SK-N-SH (cell line): ENCODE results near the gene ISYNA1. TPM values are rescaled to one million over a fixed set of nuclear protein-coding genes. Genes with fewer than 3 reads are reported as not detected.

Experiments used
- CTCF ChIA-PET: fragments of 300-600, 350-600 bp; formaldehyde crosslinking; extraction: SDS; loops from one replicate; lab custom pipeline; 2021; lab: Yijun Ruan, JAX
- POLR2A ChIA-PET: fragments of 350-600 bp; sonication (Branson Sonifier 250); formaldehyde crosslinking; extraction: SDS; loops from one replicate; lab custom pipeline; 2020; ENCODE audit warnings: antibody characterized with exemption, inconsistent platforms; lab: Yijun Ruan, JAX
- DNase-seq: peaks from one replicate; pipeline ENCODE4 v3.0.0; 2012
- H2AFZ ChIP-seq: fragments of 200-600 bp; sonication (generic); 2 replicates; pipeline ENCODE4 v1.8.1; 2016; ENCODE audit warnings: antibody characterized with exemption, mild to moderate bottlenecking, low read depth
- H3F3A ChIP-seq: fragments of 200-600 bp; sonication (generic); replicated peaks from 2 replicates; pipeline ENCODE3; 2016; ENCODE audit warnings: antibody characterized with exemption, mild to moderate bottlenecking; ENCODE audit not compliant: insufficient read depth
- H3K27ac ChIP-seq, 2 experiments: fragments of 200-500 bp in 1 of 2; fragments of 200-600 bp in 1 of 2; sonication (Bioruptor generic) in 1 of 2; sonication (generic), shearing (Covaris generic) in 1 of 2; 2 replicates each; pipeline versions ENCODE4 v1.5.1 to v1.6.1; 2014 to 2016; ENCODE audit warnings: low read depth in 2 of 2, inconsistent platforms in 1 of 2, low read length in 1 of 2, mild to moderate bottlenecking in 1 of 2, mixed read lengths in 1 of 2
- H3K27me3 ChIP-seq: fragments of 200-600 bp; sonication (generic), shearing (Covaris generic); 2 replicates; pipeline ENCODE4 v1.6.1; 2016; ENCODE audit warnings: mixed run types; ENCODE audit not compliant: insufficient read depth
- H3K36me3 ChIP-seq, 2 experiments: fragments of 200-500 bp in 1 of 2; fragments of 200-600 bp in 1 of 2; sonication (Bioruptor generic) in 1 of 2; sonication (generic) in 1 of 2; replicated peaks in 1 of 2; 2 replicates each; pipeline versions ENCODE3 to v1.5.1; 2014 to 2016; ENCODE audit warnings: low read length in 1 of 2, mild to moderate bottlenecking in 1 of 2; ENCODE audit not compliant: insufficient read depth in 2 of 2, control insufficient read depth in 1 of 2
- H3K4me1 ChIP-seq, 2 experiments: fragments of 200-500 bp in 1 of 2; fragments of 200-600 bp in 1 of 2; sonication (Bioruptor generic) in 1 of 2; sonication (generic), shearing (Covaris generic) in 1 of 2; 2 replicates each; pipeline versions ENCODE4 v1.5.1 to v1.6.1; 2014 to 2016; ENCODE audit warnings: low read depth in 1 of 2, low read length in 1 of 2, mixed run types in 1 of 2; ENCODE audit not compliant: insufficient read depth in 2 of 2, control insufficient read depth in 1 of 2
- H3K4me2 ChIP-seq: fragments of 200-600 bp; sonication (generic), shearing (Covaris generic); 2 replicates; pipeline ENCODE4 v1.6.1; 2017; ENCODE audit warnings: mixed run types
- H3K4me3 ChIP-seq, 2 experiments: fragments of 200-500 bp in 1 of 2; fragments of 200-600 bp in 1 of 2; sonication (Bioruptor generic) in 1 of 2; sonication (generic), shearing (Covaris generic) in 1 of 2; 2 replicates each; pipeline versions ENCODE4 v1.5.1 to v1.8.1; 2014 to 2016; ENCODE audit warnings: low read depth in 2 of 2, inconsistent platforms in 1 of 2, low read length in 1 of 2, mild to moderate bottlenecking in 1 of 2, mixed read lengths in 1 of 2, moderate library complexity in 1 of 2
- H3K79me2 ChIP-seq: fragments of 200-600 bp; sonication (generic); 2 replicates; pipeline ENCODE4 v1.8.1; 2017; ENCODE audit warnings: mild to moderate bottlenecking; ENCODE audit not compliant: insufficient read depth
- H3K9ac ChIP-seq: fragments of 200-600 bp; sonication (generic); 2 replicates; pipeline ENCODE4 v1.6.1; 2017; ENCODE audit warnings: mixed run types
- H3K9me2 ChIP-seq: fragments of 200-600 bp; sonication (generic); 2 replicates; pipeline ENCODE4 v1.6.1; 2017; ENCODE audit warnings: mixed run types
- H3K9me3 ChIP-seq: fragments of 200-600 bp; sonication (generic); 2 replicates; pipeline ENCODE4 v1.6.1; 2017; ENCODE audit warnings: mixed run types, mild to moderate bottlenecking, moderate library complexity
- H4K20me1 ChIP-seq: fragments of 200-600 bp; sonication (generic); 2 replicates; pipeline ENCODE4 v1.6.1; 2017; ENCODE audit warnings: mild to moderate bottlenecking, mixed run types; ENCODE audit not compliant: insufficient read depth
- CHD2 ChIP-seq: fragments of 150-350 bp; IDR thresholded peaks from 2 replicates; pipeline ENCODE4 v1.6.1; 2018; ENCODE audit warnings: low read length; ENCODE audit not compliant: partially characterized antibody
- FOXJ3 ChIP-seq: sonication (generic); formaldehyde crosslinking; IDR thresholded peaks from 2 replicates; pipeline ENCODE4 v1.5.1; 2020; ENCODE audit warnings: mild to moderate bottlenecking, missing genetic modification reagents
- IRF3 ChIP-seq: fragments of 150-350 bp; IDR thresholded peaks from 2 replicates; pipeline ENCODE4 v1.6.1; 2016; ENCODE audit warnings: mild to moderate bottlenecking, low read depth, low read length
- NRF1 ChIP-seq: IDR thresholded peaks from 2 replicates; pipeline ENCODE4 v1.6.1; 2012; ENCODE audit warnings: low read depth, mild to moderate bottlenecking, low read length
- POLR2AphosphoS5 ChIP-seq: IDR thresholded peaks from 2 replicates; pipeline ENCODE4 v1.6.1; 2012; ENCODE audit warnings: low read depth, low read length
- RFX5 ChIP-seq: IDR thresholded peaks from 2 replicates; pipeline ENCODE4 v1.6.1; 2012; ENCODE audit warnings: mild to moderate bottlenecking, improper control_type of control experiment, low read length
- RXRA ChIP-seq: IDR thresholded peaks from 2 replicates; pipeline ENCODE4 v1.4.0; 2012; ENCODE audit warnings: low read depth, mild to moderate bottlenecking, borderline replicate concordance
- TEAD4 ChIP-seq: IDR thresholded peaks from 2 replicates; pipeline ENCODE4 v1.4.0; 2012; ENCODE audit warnings: mild to moderate bottlenecking, borderline replicate concordance; ENCODE audit not compliant: insufficient read depth
- USF1 ChIP-seq: IDR thresholded peaks from 2 replicates; pipeline ENCODE4 v1.4.0; 2012; ENCODE audit warnings: low read depth, borderline replicate concordance
- USF2 ChIP-seq: fragments of 150-350 bp; IDR thresholded peaks from 2 replicates; pipeline ENCODE4 v1.6.1; 2017; ENCODE audit warnings: antibody characterized with exemption, low read length, low read depth, borderline replicate concordance
- WGBS: methylation state at CpG from one replicate; pipeline ENCODE4 v1.1.6; 2017; ENCODE audit warnings: low lambda C conversion rate; 5-methylcytosine and 5-hydroxymethylcytosine counted together
- polyA plus RNA-seq, 3 experiments: library from polyadenylated mRNA; depleted of rRNA; stranded (reverse); fragments of >200 nt; gene quantifications; 2 replicates each; pipeline ENCODE4 v1.2.3, GENCODE V29; 2012

ISYNA1 gene
- polyA plus RNA-seq, 1 of the 3 experiments (the other 2 are of a cell fraction): 48.0 TPM

GRCh38 chr19:18386543-18387271, 51.2 kb downstream of the ISYNA1 start:
- peaks cover 3 to 6% of the 10 kb centered on the region in 2 experiments for H3K36me3 ChIP-seq
- H3K4me1 ChIP-seq: peaks cover 0 to 9% of the 10 kb centered on the region in 2 experiments; a peak in 1 of 4 replicates
- H3K9me3 ChIP-seq: no peaks in the 10 kb centered on the region
- CTCF ChIA-PET: interaction anchor here (0.6 to 8.6 kb wide), 11 partner anchors 9 to 45 kb away, joined by 3 to 160 read pairs (median 6); partner anchors contain the start of gene SSBP4
- TF ChIP-seq POLR2AphosphoS5: no peak
- TF ChIP-seq FOXJ3 (CRISPR knock-in tag): no peak
- no peak for TF ChIP-seq USF1
- no peak for TF ChIP-seq CHD2
- no peak for TF ChIP-seq RFX5
- TF ChIP-seq NRF1: no peak
- no peak for TF ChIP-seq RXRA
- no peak for TF ChIP-seq TEAD4
- TF ChIP-seq USF2: no peak
- no peak for TF ChIP-seq IRF3
- TF ChIP-seq, all 33 proteins: peak for 0
- POLR2A ChIA-PET: no interaction called here
- Histone ChIP-seq H2AFZ (no peak overlapping the region), H3K9ac (peak overlapping the region; percentile 39), H4K20me1 (no peaks in the 10 kb centered on the region; the same call in 1 of the 2 replicates), H3K9me2 (no peaks in the 10 kb centered on the region), H3K4me2 (peak overlapping the region; percentile 82), H3F3A (peaks cover 18% of the 10 kb centered on the region), H3K79me2 (peaks cover 9% of the 10 kb centered on the region), H3K27ac (0 out of 4 replicates have a peak overlapping the region, but pooled peaks of 1 of the 2 experiments have one; percentile 9), H3K4me3 (peak overlapping the region; percentile 51 to 60), H3K27me3 (no peaks in the 10 kb centered on the region)
- no peak for DNase-seq
- 83% methylated on average over 11 of the region's 14 CpGs for WGBS
